HG02642 (cell line): ENCODE results near the gene LENEP.

Experiments used
- ATAC-seq: cut with Tn5 transposase; IDR thresholded peaks from one replicate; pipeline ENCODE4 v1.9.1; 2021; ENCODE audit warnings: mild to moderate bottlenecking; ENCODE audit not compliant: unreplicated experiment, poor library complexity

LENEP gene

GRCh38 chr1:155043301-155043702 lies 49.9 kb downstream of the LENEP start:
- ATAC-seq = no peak

GRCh38 chr1:155043793-155044192 lies 50.4 kb downstream of the LENEP start:
- ATAC-seq = no peak
